GM12878 (cell line): ENCODE data around the gene MEN1. TPM values are rescaled to one million over a fixed set of nuclear protein-coding genes. Genes with fewer than 3 reads are reported as not detected.

Source experiments
- ATF2 ChIP-seq: IDR thresholded peaks from 2 replicates; pipeline ENCODE4 v1.6.1; 2012; ENCODE audit warnings: low read length, inconsistent platforms
- ATF7 ChIP-seq: fragments of 450-650 bp; IDR thresholded peaks from 2 replicates; pipeline ENCODE4 v1.6.1; 2016; ENCODE audit warnings: low read depth, mild to moderate bottlenecking
- CBX5 ChIP-seq: sonication (generic); IDR thresholded peaks from 2 replicates; pipeline ENCODE4 v1.6.1; 2016; ENCODE audit warnings: low read depth, moderate library complexity, mild to moderate bottlenecking, inconsistent platforms
- CHD1 ChIP-seq: IDR thresholded peaks from 2 replicates; pipeline ENCODE4 v1.6.1; 2012; ENCODE audit warnings: low read depth, low read length, improper control_type of control experiment
- CREB1 ChIP-seq: IDR thresholded peaks from 2 replicates; pipeline ENCODE4 v1.6.1; 2012; ENCODE audit warnings: low read depth, mild to moderate bottlenecking, inconsistent platforms
- ESRRA ChIP-seq: IDR thresholded peaks from 2 replicates; pipeline ENCODE4 v1.6.1; 2012; ENCODE audit warnings: mild to moderate bottlenecking, low read length, improper control_type of control experiment
- ETV6 ChIP-seq, 2 experiments: fragments of 450-650 bp in 1 of 2; IDR thresholded peaks in 1 of 2; conservative IDR thresholded peaks in 1 of 2; 2 replicates each; pipeline ENCODE4 v1.6.1; 2014; ENCODE audit warnings: antibody characterized with exemption in 1 of 2, borderline replicate concordance in 1 of 2, low read depth in 1 of 2, mild to moderate bottlenecking in 1 of 2, moderate library complexity in 1 of 2
- GATAD2B ChIP-seq: fragments of 450-650 bp; conservative IDR thresholded peaks from 2 replicates; pipeline ENCODE4 v1.6.1; 2017; ENCODE audit warnings: low read depth, mild to moderate bottlenecking, moderate library complexity
- HSF1 ChIP-seq: fragments of 150-350 bp; IDR thresholded peaks from 2 replicates; pipeline ENCODE4 v1.6.1; 2014; ENCODE audit warnings: mild to moderate bottlenecking, low read depth, low read length
- JUNB ChIP-seq: IDR thresholded peaks from 2 replicates; pipeline ENCODE4 v1.6.1; 2016; ENCODE audit warnings: antibody characterized with exemption, mild to moderate bottlenecking
- JUND ChIP-seq: IDR thresholded peaks from 2 replicates; pipeline ENCODE4 v1.6.1; 2012; ENCODE audit warnings: low read depth, mild to moderate bottlenecking, low read length, improper control_type of control experiment, moderate library complexity
- MTA2 ChIP-seq: fragments of 450-650 bp; IDR thresholded peaks from 2 replicates; pipeline ENCODE4 v1.6.1; 2016; ENCODE audit warnings: low read depth, mild to moderate bottlenecking, moderate library complexity
- NFYB ChIP-seq: IDR thresholded peaks from 2 replicates; pipeline ENCODE4 v1.6.1; 2011; ENCODE audit warnings: low read depth, mild to moderate bottlenecking, low read length, improper control_type of control experiment, moderate library complexity; ENCODE audit not compliant: insufficient read depth
- NR2C1 ChIP-seq: fragments of 450-650 bp; IDR thresholded peaks from 2 replicates; pipeline ENCODE4 v1.6.1; 2017; ENCODE audit warnings: antibody characterized with exemption, mild to moderate bottlenecking, moderate library complexity
- PAX8 ChIP-seq: fragments of 450-650 bp; IDR thresholded peaks from 2 replicates; pipeline ENCODE4 v1.6.1; 2017; ENCODE audit warnings: mild to moderate bottlenecking, moderate library complexity
- PML ChIP-seq: IDR thresholded peaks from 2 replicates; pipeline ENCODE4 v1.6.1; 2012; ENCODE audit warnings: low read length, inconsistent platforms
- RAD51 ChIP-seq: fragments of 450-650 bp; IDR thresholded peaks from 2 replicates; pipeline ENCODE4 v1.6.1; 2016; ENCODE audit warnings: moderate library complexity, mild to moderate bottlenecking, inconsistent platforms
- RB1 ChIP-seq: fragments of 450-650 bp; formaldehyde crosslinking; IDR thresholded peaks from 2 replicates; pipeline ENCODE4 v1.6.1; 2017; ENCODE audit warnings: mild to moderate bottlenecking, borderline replicate concordance
- RFX5 ChIP-seq: IDR thresholded peaks from 2 replicates; pipeline ENCODE4 v1.6.1; 2011; ENCODE audit warnings: low read depth, low read length, improper control_type of control experiment
- RUNX3 ChIP-seq: IDR thresholded peaks from 2 replicates; pipeline ENCODE4 v1.6.1; 2012; ENCODE audit warnings: low read length, inconsistent platforms
- SMARCA5 ChIP-seq: fragments of 450-650 bp; IDR thresholded peaks from 2 replicates; pipeline ENCODE4 v1.6.1; 2017; ENCODE audit warnings: mild to moderate bottlenecking
- SPI1 ChIP-seq: IDR thresholded peaks from 2 replicates; pipeline ENCODE4 v1.6.1; 2011; ENCODE audit warnings: low read depth, mild to moderate bottlenecking, low read length, moderate library complexity, borderline replicate concordance; ENCODE audit not compliant: insufficient read depth
- STAT3 ChIP-seq: IDR thresholded peaks from 2 replicates; pipeline ENCODE4 v1.6.1; 2011; ENCODE audit warnings: low read depth, low read length, improper control_type of control experiment
- ZNF217 ChIP-seq: fragments of 450-650 bp; IDR thresholded peaks from 2 replicates; pipeline ENCODE4 v1.6.1; 2017; ENCODE audit warnings: antibody characterized with exemption, mild to moderate bottlenecking
- ZNF24 ChIP-seq: fragments of 450-650 bp; IDR thresholded peaks from 2 replicates; pipeline ENCODE4 v1.6.1; 2017; ENCODE audit warnings: antibody characterized with exemption, mild to moderate bottlenecking
- ZNF622 ChIP-seq: fragments of 450-650 bp; IDR thresholded peaks from 2 replicates; pipeline ENCODE4 v1.6.1; 2017; ENCODE audit warnings: mild to moderate bottlenecking, inconsistent platforms
- polyA plus RNA-seq, 11 experiments: library from polyadenylated mRNA; depleted of rRNA in 4 of 11; unstranded in 6 of 11; stranded (reverse) in 5 of 11; fragments of >200 nt; fragmentation: Nextera tagmentation in 4 of 11; fragmentation: Illumina TruSeq in 1 of 11; extraction: Ambion mirVana in 4 of 11; extraction: Trizol in 1 of 11; gene quantifications; 1 replicate in 1 of 11; 2 replicates in 10 of 11; pipeline versions ENCODE4 v1.2.1 to v1.2.3, GENCODE V29; 2011 to 2016; ENCODE audit warnings: inconsistent platforms in 2 of 11, missing spikeins in 2 of 11, low read depth in 1 of 11
- total RNA-seq, 4 experiments: library from RNA; depleted of rRNA in 3 of 4; stranded (reverse); fragments of >200 nt in 3 of 4; fragmentation: Illumina TruSeq in 1 of 4; extraction: Trizol in 1 of 4; gene quantifications; 2 replicates each; pipeline versions ENCODE4 v1.2.1 to v1.2.3, GENCODE V29; 2013 to 2021
- TF ChIP-seq, protein P1 (sequence below), 3 experiments: IDR thresholded peaks in 2 of 3; conservative IDR thresholded peaks in 1 of 3; 2 replicates each; pipeline ENCODE4 v1.5.1; 2011; ENCODE audit warnings: low read depth in 3 of 3, low read length in 3 of 3, mild to moderate bottlenecking in 3 of 3, control low read depth in 2 of 3, moderate library complexity in 2 of 3, inconsistent platforms in 1 of 3, mixed read lengths in 1 of 3; ENCODE audit not compliant: control insufficient read depth in 2 of 3, insufficient read depth in 1 of 3; ENCODE audit errors: extremely low read depth in 1 of 3

Gene MEN1
- total and polyA plus RNA-seq, 10 of the 15 experiments (the other 5 are each of a cell fraction or from before 2014, with no cell fraction given): 2.5 to 39.7 (median 20.7) TPM

GRCh38 chr11:64856382-64857227, 46.3 kb upstream of the MEN1 start (continued):
- peak; percentile 62; the same call in 1 of the 2 replicates for TF ChIP-seq GATAD2B
- TF ChIP-seq RFX5: no peak
- TF ChIP-seq ZNF24: no peak
- TF ChIP-seq JUNB: no peak
- TF ChIP-seq PAX8: no peak
- no peak for TF ChIP-seq ESRRA
- TF ChIP-seq CREB1: no peak
- TF ChIP-seq STAT3: no peak
- TF ChIP-seq ZNF217: no peak
- no peak for TF ChIP-seq CHD1
- TF ChIP-seq RUNX3: no peak
- TF ChIP-seq JUND: no peak
- peak; percentile 65; the same call in 1 of the 2 replicates for TF ChIP-seq SPI1
- TF ChIP-seq RB1: no peak
- TF ChIP-seq CBX5: no peak
- no peak for TF ChIP-seq RAD51
- TF ChIP-seq ETV6 (conservative IDR thresholded peaks at IDR 0.05 in 1 of 2, IDR thresholded peaks at IDR 0.05 in 1 of 2; ENCODE audit: borderline replicate concordance in 1 of 2, low read depth in 1 of 2): peak in 1 of 2 experiments; percentile 25; a peak in 1 of 4 replicates
- no peak for TF ChIP-seq PML
- no peak for TF ChIP-seq ATF7
- TF ChIP-seq, protein P1, sequence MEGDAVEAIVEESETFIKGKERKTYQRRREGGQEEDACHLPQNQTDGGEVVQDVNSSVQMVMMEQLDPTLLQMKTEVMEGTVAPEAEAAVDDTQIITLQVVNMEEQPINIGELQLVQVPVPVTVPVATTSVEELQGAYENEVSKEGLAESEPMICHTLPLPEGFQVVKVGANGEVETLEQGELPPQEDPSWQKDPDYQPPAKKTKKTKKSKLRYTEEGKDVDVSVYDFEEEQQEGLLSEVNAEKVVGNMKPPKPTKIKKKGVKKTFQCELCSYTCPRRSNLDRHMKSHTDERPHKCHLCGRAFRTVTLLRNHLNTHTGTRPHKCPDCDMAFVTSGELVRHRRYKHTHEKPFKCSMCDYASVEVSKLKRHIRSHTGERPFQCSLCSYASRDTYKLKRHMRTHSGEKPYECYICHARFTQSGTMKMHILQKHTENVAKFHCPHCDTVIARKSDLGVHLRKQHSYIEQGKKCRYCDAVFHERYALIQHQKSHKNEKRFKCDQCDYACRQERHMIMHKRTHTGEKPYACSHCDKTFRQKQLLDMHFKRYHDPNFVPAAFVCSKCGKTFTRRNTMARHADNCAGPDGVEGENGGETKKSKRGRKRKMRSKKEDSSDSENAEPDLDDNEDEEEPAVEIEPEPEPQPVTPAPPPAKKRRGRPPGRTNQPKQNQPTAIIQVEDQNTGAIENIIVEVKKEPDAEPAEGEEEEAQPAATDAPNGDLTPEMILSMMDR (IDR thresholded peaks at IDR 0.05 in 2 of 3, conservative IDR thresholded peaks at IDR 0.05 in 1 of 3; ENCODE audit: control insufficient read depth in 2 of 3, extremely low read depth in 1 of 3, insufficient read depth in 1 of 3, low read depth in 3 of 3, low read length in 3 of 3): no peak
- TF ChIP-seq SMARCA5: no peak
- no peak for TF ChIP-seq ZNF622
- no peak for TF ChIP-seq ATF2
- no peak for TF ChIP-seq NFYB
- no peak for TF ChIP-seq MTA2
- TF ChIP-seq HSF1: no peak
- no peak for TF ChIP-seq NR2C1
